NCI-H2029 (cell line): ENCODE data around the gene JUNB.
"Not testable (repeated sequence)": the region's sequence is repeated elsewhere in the genome, so short reads cannot be mapped to it uniquely, and the experiment has no call there.

Experiments
- DNase-seq: peaks from one replicate; lab custom pipeline; 2025; lab: John Stamatoyannopoulos, UW

JUNB gene

DNA sequence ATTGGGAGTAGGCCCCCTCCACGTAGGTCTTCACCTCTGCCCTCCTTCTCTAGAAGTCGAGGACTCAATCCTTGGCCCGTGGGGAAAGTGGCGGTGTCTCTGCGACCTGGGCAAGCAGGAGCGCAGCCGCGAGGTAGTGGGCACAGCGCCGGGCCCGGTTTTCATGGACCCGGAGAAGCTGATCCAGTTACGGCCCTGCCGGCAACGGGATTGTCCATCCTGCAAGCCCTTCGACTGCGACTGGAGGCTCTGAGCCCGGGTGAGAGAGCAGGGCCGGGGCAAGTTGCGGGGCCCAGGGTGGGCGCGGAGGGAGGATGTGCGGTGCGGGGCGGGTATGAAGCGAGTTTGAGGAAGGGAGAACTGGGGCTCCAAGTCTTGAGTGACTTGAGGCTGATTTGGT lies 12.8 kb downstream of the JUNB start:
- no peak for DNase-seq

DNA sequence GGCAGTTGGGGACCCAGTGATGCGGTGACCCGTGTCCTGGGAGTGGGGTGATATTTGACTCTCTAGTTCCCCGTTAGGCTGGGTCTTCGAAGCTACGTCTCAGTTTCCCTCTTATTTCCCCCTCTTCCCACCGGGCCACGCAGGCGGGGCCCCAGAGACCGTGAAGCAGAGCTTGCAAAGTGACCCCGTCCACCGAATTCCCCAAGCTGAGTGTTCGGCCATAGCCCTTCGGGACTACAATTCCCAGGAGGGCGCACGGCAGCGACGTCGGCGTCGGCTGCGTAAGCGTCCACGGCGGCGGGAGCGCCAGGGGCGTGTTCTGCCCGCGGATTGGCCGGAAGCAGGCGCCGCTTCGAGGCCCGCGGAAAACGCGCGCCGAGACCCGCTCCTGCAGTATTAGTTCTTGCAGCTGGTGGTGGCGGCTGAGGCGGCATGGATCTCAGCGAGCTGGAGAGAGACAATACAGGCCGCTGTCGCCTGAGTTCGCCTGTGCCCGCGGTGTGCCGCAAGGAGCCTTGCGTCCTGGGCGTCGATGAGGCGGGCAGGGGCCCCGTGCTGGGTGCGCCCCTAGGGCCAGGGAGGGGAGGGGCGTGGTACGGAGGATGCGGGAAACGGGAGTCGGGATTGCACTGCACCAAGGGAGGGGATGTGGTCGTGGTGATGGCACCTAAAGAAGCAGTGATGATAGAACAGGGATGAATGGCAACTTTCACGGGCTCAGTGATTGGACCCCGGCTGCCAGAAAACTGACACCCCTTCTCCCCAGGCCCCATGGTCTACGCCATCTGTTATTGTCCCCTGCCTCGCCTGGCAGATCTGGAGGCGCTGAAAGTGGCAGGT lies 15.2 kb downstream of the JUNB start, which contains the start of gene RNASEH2A:
Gene RNASEH2A (plus strand): TSS at position 343 of the 840 bp plus-strand sequence. CDS start 90 bp downstream, at position 433.
- peak; percentile 82 for DNase-seq

DNA sequence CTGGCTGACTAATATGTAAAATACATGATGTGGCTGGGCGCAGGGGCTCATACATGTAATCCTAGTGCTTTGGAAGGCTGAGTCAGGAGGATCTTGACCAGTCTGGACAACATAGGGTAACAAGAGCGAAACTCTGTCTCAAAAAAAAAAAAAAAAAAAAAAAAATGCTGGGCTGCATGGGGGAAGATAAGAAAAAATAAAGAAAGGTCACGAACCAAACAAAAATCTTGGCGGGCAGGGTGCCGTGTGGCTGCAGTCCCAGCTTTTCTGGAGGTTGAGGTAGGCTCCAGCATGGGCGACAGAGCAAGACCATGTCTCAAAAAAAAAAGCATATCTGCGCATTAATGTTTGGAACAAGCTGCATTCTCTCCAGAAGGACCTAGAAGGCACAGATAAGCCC lies 23.8 kb downstream of the JUNB start:
- DNase-seq = no peak

DNA sequence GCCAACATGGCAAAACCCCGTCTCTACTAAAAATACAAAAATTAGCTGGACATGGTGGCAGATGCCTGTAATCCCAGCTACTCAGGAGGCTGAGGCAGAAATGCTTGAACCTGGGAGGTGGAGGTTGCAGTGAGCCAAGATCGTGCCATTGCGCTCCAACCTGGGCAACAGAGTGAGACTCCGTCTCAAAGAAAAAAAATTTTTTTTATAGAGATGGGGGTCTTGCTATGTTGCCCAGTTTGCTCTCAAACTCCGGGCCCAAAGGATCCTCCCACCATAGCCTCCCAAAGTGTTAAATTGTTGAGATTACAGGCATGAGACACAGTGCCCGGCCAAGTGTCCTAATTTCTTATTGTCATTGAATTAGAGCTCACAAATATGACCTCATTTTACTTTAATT lies 25.9 kb downstream of the JUNB start:
- DNase-seq = not testable (repeated sequence)

DNA sequence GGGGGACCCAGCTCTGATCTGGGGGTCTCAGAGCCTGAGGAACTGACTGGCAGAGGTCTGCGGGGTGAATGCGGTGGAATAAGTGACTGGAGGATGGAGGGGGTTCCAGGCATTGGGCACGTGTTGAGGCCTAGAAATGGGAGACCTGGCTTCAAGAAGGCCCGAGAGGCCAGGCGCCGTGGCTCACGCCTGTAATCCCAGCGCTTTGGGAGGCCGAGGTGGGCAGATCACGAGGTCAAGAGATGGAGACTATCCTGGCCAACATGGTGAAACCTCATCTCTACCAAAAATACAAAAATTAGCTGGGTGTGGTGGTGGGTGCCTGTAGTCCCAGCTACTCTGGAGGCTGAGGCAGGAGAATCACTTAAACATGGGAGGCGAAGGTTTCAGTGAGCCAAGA lies 26.5 kb downstream of the JUNB start:
- DNase-seq = not testable (repeated sequence)

DNA sequence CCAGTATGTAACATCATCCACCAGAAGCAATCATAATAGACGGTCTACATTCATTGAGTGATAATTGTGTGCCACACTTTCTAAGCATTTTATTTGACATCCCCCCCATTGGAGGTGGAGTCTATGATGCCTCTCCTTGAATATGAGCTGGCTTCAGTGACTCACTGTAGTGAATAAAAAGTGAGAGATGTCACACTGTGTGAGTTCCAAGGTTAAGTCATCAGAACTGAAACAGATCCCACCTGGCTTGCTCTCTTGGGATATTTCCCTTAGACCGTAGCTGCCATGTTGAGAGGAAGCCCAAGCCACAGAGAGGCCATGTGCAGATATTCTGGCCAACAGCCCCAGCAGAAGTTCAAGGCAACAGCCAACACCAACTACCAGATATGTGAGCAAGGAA lies 30.5 kb downstream of the JUNB start:
- DNase-seq = no peak

DNA sequence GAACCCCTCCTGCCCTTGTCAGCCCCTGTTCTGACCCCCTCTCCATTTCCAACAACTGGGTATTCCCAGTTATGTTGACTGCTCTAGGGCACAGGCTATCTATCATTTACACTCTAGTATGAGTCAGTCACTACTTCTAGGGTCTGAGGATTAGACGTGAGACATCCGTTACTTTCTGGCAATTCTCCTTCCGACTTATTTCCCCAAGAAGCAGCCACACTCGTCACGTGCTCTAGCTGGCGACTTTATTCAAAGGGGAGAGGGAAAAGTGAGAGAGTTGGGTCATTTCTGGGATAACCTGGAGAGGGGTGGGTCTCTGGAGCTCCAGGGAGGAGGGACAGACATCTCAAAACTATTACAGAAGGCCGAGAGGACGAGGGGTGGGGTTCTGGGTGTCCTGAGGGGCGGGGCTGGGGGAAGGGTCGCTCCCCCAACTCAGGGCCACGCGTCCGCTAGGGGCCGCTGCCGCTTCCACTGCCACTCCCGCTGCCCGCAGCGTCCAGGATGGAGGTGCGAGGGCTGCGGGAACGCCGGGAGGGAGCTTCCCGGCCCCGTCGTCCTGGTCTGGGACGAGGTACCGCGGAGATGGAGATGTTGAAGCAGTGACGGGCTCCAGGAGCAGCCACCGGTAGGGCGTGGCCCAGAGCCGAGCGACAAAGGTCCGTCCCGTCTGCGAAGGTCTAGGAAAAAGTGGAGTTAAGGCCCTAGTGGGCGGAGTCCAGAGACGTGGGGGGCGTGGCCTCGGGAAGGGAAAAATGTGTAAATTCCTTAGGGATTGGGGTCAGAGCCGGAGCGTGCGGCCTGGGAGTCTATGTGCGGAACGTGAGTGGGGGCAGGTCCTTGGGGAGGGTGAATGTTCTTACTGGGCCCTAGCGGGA lies 34.2 kb downstream of the JUNB start:
- DNase-seq = no peak

DNA sequence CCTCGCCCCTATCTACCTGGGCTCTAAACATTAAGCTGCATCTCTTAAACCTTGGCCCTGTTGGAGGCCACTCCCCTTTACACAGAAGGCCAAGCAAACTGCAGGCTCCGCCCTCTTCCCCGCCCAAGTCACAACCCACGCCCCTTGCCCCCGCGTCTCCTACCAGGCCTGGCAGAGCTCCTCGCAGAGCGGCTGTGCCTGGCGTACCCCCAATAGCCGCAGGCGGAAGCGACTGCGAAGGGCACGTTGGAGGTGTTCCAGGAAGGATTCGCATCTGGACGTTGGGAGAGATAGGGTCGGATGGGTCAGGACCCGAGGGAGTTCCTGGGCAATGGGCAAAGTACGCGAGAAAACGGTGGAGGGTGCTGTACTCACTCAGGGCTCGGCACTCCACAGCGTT lies 37.2 kb downstream of the JUNB start:
- DNase-seq = peak; percentile 82

DNA sequence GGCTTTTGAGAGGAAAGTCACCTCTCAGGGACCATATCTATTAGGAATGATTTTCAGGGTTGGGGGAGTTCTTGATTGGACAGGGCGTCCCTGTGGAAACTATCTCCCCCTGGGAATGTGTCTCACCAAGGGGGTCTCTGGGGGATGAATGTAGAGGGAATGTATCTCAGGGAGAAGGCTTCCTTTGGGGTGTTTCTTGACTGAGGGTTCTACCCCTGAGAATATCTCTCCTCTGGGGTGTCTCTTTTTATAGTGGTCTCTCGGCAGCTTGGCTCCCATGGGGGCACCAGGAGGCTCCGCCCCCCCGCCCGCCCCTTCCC lies 42.1 kb downstream of the JUNB start:
- no peak for DNase-seq

DNA sequence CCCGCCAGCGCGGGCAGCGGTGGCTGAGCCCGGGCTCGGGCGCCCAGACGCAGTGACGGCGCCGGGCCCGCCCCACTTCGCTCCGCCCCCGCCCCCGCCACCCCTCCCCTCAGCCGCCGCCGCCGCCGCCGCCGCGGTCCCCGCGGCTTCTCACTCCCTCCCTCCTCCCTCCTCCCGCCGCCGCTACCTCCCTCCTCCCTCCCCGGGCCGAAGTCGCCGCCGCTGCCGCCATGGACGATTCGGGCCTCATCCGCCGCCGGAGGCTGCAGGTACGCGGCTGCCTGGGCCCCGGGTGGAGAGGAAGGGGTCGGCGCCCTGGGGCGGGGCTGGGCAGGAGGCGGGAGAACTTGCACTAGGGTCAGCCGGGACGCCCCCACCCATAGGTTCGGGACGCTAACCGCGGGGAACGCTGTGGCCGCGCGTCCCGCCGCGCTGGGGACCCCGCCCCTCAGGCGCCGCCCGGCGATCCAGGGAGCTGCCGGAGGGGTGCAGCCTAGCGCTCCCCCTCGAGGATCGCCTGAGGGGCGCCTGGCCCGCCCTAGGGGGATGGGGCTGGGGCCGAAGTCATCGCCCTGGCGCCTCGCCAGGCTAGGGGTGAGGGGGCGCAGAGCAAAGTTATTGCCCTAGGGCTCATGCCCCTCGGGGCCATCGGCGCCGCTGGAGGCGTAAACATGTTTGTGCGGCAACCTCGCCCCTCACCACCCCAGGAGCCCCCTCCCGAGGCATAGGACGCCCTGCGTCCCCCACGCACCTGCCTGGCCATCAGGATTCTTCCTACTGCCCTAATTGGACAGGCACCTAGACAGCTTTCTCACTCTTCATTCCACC lies 42.7 kb downstream of the JUNB start:
- peak; percentile 43 for DNase-seq

DNA sequence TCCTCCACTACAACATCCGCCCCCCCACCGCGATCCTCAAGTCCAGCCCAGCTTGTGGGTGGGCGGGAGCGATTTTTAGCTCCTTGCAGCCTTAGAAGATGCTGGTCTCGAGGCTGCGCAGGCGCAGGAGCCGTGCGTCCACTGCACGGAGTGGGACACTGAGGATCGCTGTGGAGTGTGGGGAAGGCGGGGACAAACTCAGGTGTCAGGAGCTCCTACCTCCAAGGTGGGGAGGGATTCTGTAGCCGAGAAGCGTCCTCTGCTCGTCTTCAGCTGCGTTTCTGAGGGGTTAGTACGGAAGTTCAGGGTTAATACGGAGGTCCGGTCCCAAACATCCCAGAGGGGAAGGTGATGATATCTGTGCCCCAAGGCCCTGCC lies 43.3 kb downstream of the JUNB start, which contains the start of gene RTBDN:
Gene RTBDN (minus strand): TSS at position 14 of the 378 bp plus-strand sequence. CDS start 4,600 bp downstream, outside the sequence.
- peak; percentile 29 for DNase-seq

DNA sequence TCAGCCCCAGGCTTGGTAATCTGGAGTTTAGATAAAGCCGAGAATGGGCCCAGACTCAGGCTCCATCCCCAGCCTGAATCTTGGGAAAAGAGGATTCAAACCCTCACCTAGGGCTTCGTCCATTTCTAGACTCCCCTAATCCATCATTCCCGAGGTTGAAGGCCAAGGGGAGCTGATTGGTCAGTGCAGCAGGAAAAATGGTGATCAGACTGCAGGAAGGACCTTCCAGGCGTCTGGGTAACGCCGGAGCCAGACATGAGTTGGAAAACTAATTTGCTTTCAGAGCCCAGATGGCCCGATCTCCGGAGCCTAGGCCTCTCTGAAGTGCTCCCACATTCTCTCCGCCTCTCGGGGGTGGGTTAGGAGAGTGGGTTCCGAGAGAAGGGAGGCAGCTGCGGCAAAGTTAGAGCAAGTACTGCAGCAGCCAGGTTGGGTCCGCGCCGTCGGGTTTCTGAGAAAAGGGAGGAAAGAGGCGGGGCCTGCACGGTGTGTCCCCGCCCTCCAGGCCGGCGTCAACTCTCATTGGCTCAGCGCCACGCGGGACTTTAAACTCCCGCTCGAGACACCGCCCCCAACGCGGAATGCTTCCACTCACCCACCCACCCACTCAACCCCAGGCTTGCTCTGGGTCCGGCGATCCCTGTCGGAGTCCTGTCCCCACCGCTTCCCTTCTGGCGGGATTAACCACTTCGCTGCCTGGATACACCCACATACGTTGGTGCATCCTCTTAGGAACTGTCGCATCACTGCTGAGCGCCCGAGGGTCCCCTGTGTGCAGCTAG lies 43.9 kb downstream of the JUNB start:
- peak; percentile 79 for DNase-seq

DNA sequence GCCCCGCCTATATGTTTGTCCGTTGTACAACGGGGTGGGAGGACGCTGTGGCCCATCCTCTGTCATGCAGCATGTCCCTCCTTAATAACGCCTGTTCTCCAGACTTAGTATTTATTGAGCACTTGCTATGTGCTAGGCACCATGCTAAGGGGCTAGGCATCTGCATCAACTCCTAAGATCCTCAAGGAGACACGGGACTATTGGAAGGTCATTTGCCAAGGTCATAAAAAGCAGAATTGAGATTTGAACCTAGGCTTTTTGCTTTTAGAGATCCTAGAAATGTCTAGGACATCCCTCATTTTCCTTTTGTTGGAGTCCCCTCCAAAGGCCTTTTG lies 45.2 kb downstream of the JUNB start:
- no peak for DNase-seq

DNA sequence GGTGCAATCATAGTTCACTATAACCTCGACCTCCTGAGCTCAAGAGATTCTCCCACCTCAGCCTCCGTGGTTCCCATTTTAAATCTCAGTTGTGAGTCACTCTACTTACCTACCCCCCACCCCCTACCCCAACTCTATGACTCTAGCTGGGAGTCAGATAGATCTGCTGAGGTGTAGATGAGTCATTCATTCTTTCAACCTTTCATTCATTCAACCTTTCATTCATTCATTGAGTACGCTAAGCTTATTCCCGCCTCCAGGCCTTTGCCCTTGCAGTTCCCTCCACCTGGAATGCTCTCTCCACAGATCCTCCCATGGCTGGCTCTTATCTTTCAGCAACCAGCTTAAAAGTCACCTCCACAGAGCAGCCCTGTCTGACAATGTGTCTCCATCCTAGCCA lies 45.9 kb downstream of the JUNB start:
- DNase-seq = no peak

DNA sequence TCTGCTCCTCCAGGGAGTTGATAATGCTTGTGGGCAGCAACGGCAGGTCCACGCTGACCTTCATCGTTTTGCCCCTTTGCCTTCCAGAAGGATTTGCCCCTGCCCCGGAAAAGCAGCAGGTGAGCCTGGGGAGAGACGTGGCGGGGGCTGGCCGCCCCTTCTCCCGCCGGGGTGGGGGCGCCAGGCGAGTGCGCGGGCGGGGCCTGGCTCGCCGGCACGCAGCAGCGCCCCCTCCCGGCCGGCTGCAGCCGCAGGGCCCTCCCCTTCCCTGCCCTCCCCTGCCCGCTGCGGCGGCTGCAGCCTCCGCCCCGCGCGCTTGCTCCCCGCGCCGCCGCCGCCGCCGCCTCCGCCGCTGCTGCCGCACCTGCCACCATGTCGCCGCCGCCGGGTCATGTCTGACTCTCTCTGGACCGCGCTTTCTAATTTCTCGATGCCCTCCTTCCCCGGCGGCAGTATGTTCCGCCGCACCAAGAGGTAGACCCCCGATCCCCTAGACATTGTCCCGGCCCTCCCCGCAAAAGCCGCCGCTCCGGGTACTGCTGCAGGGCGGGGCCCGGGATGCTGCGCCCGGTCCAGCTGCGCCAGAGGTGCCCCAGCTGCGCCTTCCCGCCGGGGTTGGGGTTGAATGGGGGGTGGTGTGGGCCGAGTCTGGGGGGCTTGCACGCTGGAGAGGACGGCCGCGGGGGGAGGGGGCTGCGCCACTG lies 47.0 kb downstream of the JUNB start, which contains the start of gene MAST1:
Gene MAST1 (plus strand): TSS at position 334 of the 704 bp plus-strand sequence. CDS start 58 bp downstream, at position 392.
- DNase-seq = peak; percentile 56

DNA sequence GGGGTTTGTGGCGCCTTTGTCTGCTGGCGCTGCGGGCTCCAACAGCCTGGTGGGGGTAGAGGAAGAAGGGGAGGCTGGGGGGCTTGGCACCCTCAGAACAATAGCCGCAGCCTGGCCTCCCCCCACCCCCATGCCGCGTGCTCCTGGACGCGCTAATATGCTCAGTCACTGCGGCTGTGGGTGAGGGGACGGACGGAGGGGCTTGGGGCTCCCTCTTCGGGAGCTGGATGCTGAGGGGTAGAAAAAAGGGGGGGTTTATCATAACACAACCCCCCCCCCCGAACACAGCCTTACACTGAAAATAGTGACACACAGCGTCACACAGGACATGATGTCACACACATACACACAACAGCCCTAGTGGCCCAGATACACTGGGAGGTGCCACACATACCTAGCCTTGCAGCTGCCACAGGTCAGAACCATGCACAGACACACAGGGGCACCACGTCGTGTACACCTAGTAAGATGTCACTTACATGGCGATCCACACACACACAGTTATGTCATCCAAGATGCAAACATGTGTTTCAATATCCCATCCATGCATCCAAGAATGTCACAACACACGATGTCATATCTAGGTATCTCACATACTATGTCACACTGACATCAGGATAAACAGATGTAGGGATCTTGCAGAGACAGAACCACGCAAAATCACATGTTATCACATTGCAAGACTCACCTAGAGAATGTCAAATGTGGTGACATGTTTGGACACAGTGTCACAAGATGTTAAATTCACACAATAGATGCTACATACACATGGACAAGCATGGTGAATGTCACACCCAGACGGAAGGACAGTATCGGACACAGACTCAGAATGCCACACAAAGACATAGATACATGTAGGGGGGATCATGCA lies 47.8 kb downstream of the JUNB start:
- peak; percentile 37 for DNase-seq

DNA sequence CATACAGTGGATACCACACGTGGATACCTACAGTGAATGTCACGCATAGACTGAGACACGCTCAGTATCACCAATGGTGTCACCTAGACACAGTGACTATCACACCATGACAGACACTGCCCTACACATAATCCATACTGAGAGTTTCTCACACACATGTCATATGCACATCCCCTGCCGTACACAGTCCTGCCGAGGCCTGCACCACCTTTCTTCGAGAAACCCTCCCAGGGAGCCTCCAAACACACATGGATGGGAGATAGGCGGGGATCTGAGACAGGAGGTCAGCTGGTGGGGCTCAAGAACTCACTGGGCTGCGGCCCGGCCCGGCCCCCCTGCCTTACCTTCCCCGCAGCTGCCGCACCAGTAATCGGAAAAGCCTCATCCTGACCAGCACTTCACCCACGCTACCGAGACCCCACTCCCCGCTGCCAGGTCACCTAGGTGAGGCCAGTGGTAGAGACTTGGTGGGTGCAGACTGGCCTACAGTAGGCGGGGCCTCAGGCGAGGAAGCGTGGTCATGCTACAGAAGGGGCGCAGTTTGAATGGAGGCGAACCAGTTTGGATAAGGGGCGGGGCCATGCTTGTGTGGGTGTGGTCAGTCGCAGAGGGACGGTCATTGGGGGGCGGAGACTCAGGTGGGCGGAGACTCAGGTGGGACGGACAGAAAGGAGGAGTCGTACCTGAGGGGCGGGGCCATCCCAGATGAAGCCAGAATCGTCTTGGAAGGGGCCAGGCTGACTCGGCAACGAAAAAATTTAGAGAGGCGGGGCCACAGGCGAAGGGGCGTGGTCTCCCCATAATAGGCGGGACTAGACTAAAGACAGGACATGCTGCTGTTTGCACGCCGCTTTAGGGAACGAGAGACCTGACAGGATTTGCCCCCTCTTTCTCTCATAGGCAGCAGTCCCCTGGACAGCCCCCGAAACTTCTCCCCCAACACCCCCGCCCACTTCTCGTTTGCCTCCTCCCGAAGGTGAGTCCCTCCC lies 49.1 kb downstream of the JUNB start:
- DNase-seq = peak; percentile 94

DNA sequence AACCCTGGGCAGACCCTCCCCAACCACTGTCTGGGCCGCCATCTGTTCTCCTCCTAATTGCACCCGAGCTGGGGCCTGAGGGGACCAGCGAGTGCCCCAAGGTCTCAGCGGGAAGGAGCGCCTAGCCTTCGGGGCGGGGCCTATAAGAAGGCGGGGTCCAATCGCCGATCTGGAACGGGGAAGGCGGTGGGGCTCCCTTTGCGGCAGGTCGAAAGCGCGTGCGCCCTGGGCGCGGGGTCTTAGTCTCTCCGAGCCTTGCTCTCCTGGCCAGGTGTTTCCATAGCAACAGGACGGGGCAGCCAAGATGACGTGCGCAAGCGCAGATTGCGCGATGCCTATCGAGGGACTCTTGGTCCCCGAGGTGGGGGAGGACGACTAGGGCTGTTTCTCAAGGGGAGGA lies 49.8 kb downstream of the JUNB start:
- peak; percentile 90 for DNase-seq
